T-cell (primary cell): ENCODE data around the gene TGFBR3. TPM values are rescaled to one million over a fixed set of nuclear protein-coding genes. Genes with fewer than 3 reads are reported as not detected.

Experiments used
- ATAC-seq, 4 experiments: fragments of 200-7000 bp in 3 of 4; fragments of 150-1000 bp in 1 of 4; cut with Tn5 transposase; replicated peaks in 1 of 4; 1 replicate in 3 of 4; 2 replicates in 1 of 4; pipeline ENCODE4 v1.10.0; 2021; ENCODE audit warnings: moderate library complexity in 3 of 4, mild to moderate bottlenecking in 2 of 4, moderate number of reproducible peaks in 1 of 4
- CTCF ChIA-PET, 2 donors: fragments of 300-600 bp; sonication (Branson Sonifier 250); formaldehyde crosslinking; loops; one replicate each; lab custom pipeline; 2022; ENCODE audit warnings: antibody characterized with exemption in 2 of 2; lab: Charles Lee
- POLR2A ChIA-PET, 2 donors: fragments of 300-600 bp; sonication (Branson Sonifier 250); formaldehyde crosslinking; loops; one replicate each; lab custom pipeline; 2022; ENCODE audit warnings: antibody characterized with exemption in 2 of 2; lab: Charles Lee
- DNase-seq, 35 experiments: peaks; one replicate each; pipeline versions ENCODE4 v3.0.0 to v3.0.0-alpha.2; 2013 to 2023
- H3K27ac ChIP-seq: one replicate; pipeline ENCODE4 v1.5.1; 2013; ENCODE audit warnings: low read length
- H3K27me3 ChIP-seq, 2 experiments: replicated peaks in 1 of 2; 1 replicate in 1 of 2; 2 replicates in 1 of 2; pipeline versions ENCODE4 v1.6.1 to v1.7.0; 2013; ENCODE audit warnings: low read length in 1 of 2, mixed read lengths in 1 of 2; ENCODE audit not compliant: control insufficient read depth in 2 of 2, insufficient read depth in 2 of 2; ENCODE audit errors: extremely low read depth in 1 of 2
- H3K36me3 ChIP-seq, 2 donors: 1 replicate in 1 of 2; 2 replicates in 1 of 2; pipeline versions ENCODE4 v1.6.1 to v1.7.0; 2013; ENCODE audit warnings: low read length in 1 of 2; ENCODE audit not compliant: control insufficient read depth in 2 of 2, insufficient read depth in 1 of 2; ENCODE audit errors: extremely low read depth in 1 of 2
- H3K4me1 ChIP-seq, 2 experiments: 1 replicate in 1 of 2; 2 replicates in 1 of 2; pipeline versions ENCODE4 v1.6.1 to v1.7.0; 2013; ENCODE audit warnings: low read length in 2 of 2, mixed read lengths in 1 of 2; ENCODE audit not compliant: insufficient read depth in 2 of 2, control insufficient read depth in 1 of 2; ENCODE audit errors: extremely low read depth in 1 of 2
- H3K4me3 ChIP-seq, 2 donors: 1 replicate in 1 of 2; 2 replicates in 1 of 2; pipeline versions ENCODE4 v1.5.1 to v1.7.0; 2013; ENCODE audit warnings: mild to moderate bottlenecking in 2 of 2, low read length in 1 of 2, moderate library complexity in 1 of 2; ENCODE audit not compliant: control insufficient read depth in 1 of 2; ENCODE audit errors: extremely low read depth in 1 of 2
- H3K9me3 ChIP-seq: 2 replicates; pipeline ENCODE4 v1.7.0; 2013
- H3K27ac Mint-ChIP-seq, 2 donors: one replicate each; pipeline ENCODE4 v1.8.0; 2020 to 2021; ENCODE audit warnings: mild to moderate bottlenecking in 2 of 2, mixed read lengths in 2 of 2
- H3K27me3 Mint-ChIP-seq, 2 donors: one replicate each; pipeline ENCODE4 v1.8.0; 2021 to 2022; ENCODE audit warnings: mixed read lengths in 2 of 2
- H3K36me3 Mint-ChIP-seq: one replicate; pipeline ENCODE4 v1.8.0; 2021; ENCODE audit warnings: mixed read lengths
- H3K4me1 Mint-ChIP-seq, 3 donors: one replicate each; pipeline ENCODE4 v1.8.0; 2020 to 2022; ENCODE audit warnings: mixed read lengths in 3 of 3, mild to moderate bottlenecking in 1 of 3
- H3K4me3 Mint-ChIP-seq, 3 donors: one replicate each; pipeline ENCODE4 v1.8.0; 2020 to 2022; ENCODE audit warnings: mild to moderate bottlenecking in 3 of 3, mixed read lengths in 3 of 3, moderate library complexity in 3 of 3
- H3K9me3 Mint-ChIP-seq, 3 donors: one replicate each; pipeline ENCODE4 v1.8.0; 2020 to 2022; ENCODE audit warnings: mixed read lengths in 3 of 3
- WGBS: methylation state at CpG from one replicate; pipeline ENCODE4 v1.1.5; 2013; ENCODE audit warnings: missing lambda C conversion rate; ENCODE audit not compliant: insufficient coverage; 5-methylcytosine and 5-hydroxymethylcytosine counted together
- total RNA-seq, 35 experiments: library from RNA in 6 of 35; stranded (reverse) in 6 of 35; fragments of 120-200 nt in 1 of 35; gene quantifications; one replicate each; pipeline versions ENCODE4 v1.2.1 to v1.2.4 and lab custom pipeline; 2013 to 2026

The TGFBR3 gene
- total RNA-seq, 5 donors from 2014 or later (not counting 1 experiment from before 2014, with no cell fraction given), result 17.5 to 65.4 (median 36.4) TPM

DNA sequence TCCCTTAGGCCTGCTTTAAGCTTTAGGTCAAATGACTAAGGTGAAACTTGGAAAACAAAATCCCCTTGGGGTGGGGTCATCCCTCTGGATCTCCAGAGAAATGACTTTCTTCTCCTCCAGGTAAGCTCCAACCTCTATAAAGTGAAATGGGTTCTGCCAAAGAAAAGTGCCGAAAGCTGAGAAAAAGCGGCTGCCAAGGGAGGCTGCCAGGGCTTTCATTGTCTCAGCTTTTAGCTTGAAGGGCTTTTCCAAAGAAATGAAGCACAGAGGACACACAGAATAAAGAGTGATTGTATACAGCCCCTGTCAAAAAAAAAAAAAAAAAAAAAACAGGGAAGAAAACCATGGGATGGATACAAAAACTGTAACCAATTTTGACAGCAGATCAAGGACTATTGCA lies 126.9 kb downstream of the TGFBR3 start:
- Mint-ChIP-seq H3K36me3 (peaks cover 39% of the 10 kb centered on the region), H3K27me3 (no peaks in the 10 kb centered on the region), H3K27ac (no peak overlapping the region), H3K4me1 (peaks cover 6 to 18% (median 16%) of the 10 kb centered on the region in 3 donors), H3K9me3 (no peaks in the 10 kb centered on the region), H3K4me3 (no peak overlapping the region)
- H3K27ac ChIP-seq, result no peak overlapping the region
- H3K27me3 ChIP-seq, result no peaks in the 10 kb centered on the region
- no peak for DNase-seq
- ChIA-PET POLR2A (interaction anchor here in 1 of 2 donors (0.5 to 0.6 kb wide), 2 partner anchors 251 to 409 kb away, joined by 3 read pairs; no protein-coding TSS in a partner anchor), CTCF (interaction anchor here in 1 of 2 donors (0.7 kb wide), 2 partner anchors 11 to 254 kb away, joined by 4 to 8 read pairs; no protein-coding TSS in a partner anchor)
- H3K4me1 ChIP-seq, result peaks cover 0 to 5% of the 10 kb centered on the region in 2 experiments
- H3K4me3 ChIP-seq, result no peak overlapping the region
- peaks cover 0 to 21% of the 10 kb centered on the region in 2 donors for H3K36me3 ChIP-seq
- WGBS, result no CpG with 5 or more reads among the region's 2 CpGs
- ATAC-seq, result no peak
- no peaks in the 10 kb centered on the region for H3K9me3 ChIP-seq

DNA sequence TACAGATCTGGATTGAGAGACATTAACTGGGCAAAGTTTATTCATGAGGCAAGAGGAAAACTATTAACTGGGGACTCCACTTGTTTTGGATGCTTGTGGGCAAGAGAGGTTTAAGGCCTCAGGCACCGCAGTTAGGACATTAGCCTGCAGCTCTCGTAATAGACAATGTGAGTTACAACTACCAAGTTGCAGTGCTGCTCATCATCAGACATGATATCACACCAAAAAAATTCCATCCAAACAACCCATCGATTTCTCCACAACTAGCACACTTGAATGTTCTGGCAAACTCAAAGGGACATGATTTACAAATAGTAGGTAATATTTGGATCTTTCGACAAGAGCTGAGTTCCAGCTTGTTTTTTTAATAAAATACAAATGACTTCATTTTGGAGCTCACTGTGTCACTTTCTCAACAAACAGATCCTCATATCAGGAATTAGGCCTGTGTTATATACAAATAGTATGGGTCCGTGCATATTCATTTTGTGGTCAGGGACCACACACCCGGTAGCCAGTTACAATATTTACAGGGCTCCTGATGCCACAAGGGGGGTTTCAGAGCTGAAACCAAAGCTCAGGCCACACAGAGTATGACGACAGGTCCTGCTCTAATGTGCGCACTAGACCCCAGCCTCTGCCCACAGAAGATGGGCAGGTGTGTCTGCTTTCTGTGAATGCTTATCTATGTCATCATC lies 128.0 kb downstream of the TGFBR3 start:
- H3K27me3 ChIP-seq, result no peaks in the 10 kb centered on the region
- H3K4me1 Mint-ChIP-seq, result peaks cover 13 to 26% (median 24%) of the 10 kb centered on the region in 3 donors
- H3K36me3 ChIP-seq, result peaks cover 0 to 21% of the 10 kb centered on the region in 2 donors
- no peak overlapping the region for H3K27ac ChIP-seq
- ChIA-PET POLR2A (interaction anchor here in 1 of 2 donors (0.6 kb wide), 1 partner anchor 473 kb away, joined by 3 read pairs; no protein-coding TSS in a partner anchor), CTCF (interaction anchor here (0.5 kb wide), 2 partner anchors 60 to 95 kb away, joined by 3 to 7 read pairs; no protein-coding TSS in a partner anchor)
- WGBS, result 92% methylated on average over 4 of the region's 8 CpGs
- no peaks in the 10 kb centered on the region for H3K27me3 Mint-ChIP-seq
- no peak for ATAC-seq
- no peak overlapping the region for H3K4me3 ChIP-seq
- no peak overlapping the region for H3K27ac Mint-ChIP-seq
- H3K4me3 Mint-ChIP-seq, result no peak overlapping the region
- peaks cover 41% of the 10 kb centered on the region for H3K36me3 Mint-ChIP-seq
- H3K9me3 ChIP-seq, result no peaks in the 10 kb centered on the region
- H3K9me3 Mint-ChIP-seq, result no peaks in the 10 kb centered on the region
- DNase-seq, result peak in 2 of 35 experiments; percentile 1 to 7
- H3K4me1 ChIP-seq, result peaks cover 0 to 8% of the 10 kb centered on the region in 2 experiments

DNA sequence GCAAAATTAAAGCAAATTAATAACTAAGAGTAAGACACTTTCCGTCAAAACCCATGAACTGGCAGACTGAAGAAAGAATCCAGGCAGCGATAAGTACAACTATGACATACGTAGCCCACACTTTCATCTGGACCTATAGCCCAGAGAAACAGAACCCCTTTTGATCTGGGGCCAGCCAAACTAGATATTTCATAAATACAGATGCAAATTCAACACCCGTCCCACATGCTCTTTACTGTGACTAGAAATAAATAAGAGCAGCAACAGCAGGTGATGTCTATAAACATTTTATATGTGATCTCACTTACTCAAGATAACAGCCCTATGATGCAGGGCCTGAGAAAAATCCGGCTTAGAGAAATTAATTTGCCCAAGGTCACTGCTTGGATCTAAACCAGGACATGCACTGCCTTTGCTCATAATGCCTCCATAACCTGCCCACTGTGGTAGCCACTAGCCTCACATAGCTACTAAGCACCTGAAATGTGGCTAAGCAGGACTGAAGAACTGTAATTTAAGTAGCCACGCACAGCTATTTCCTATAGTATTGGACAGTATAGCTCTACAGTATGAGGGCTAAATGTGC lies 130.2 kb downstream of the TGFBR3 start:
- 97% methylated on average over 3 of the region's 6 CpGs for WGBS
- Mint-ChIP-seq H3K27ac (no peak overlapping the region), H3K36me3 (peaks cover 33% of the 10 kb centered on the region), H3K4me1 (peaks cover 13 to 31% (median 26%) of the 10 kb centered on the region in 3 donors), H3K9me3 (no peaks in the 10 kb centered on the region), H3K4me3 (no peak overlapping the region), H3K27me3 (no peaks in the 10 kb centered on the region)
- Histone ChIP-seq H3K27ac (no peak overlapping the region), H3K27me3 (no peaks in the 10 kb centered on the region), H3K36me3 (peaks cover 0 to 21% of the 10 kb centered on the region in 2 donors), H3K4me1 (peaks cover 0 to 14% of the 10 kb centered on the region in 2 experiments), H3K4me3 (no peak overlapping the region), H3K9me3 (no peaks in the 10 kb centered on the region)
- no peak for ATAC-seq
- ChIA-PET CTCF (no interaction called here), POLR2A (interaction anchor here in 1 of 2 donors (0.5 to 0.6 kb wide), 2 partner anchors 8 to 62 kb away, joined by 7 to 19 read pairs; no protein-coding TSS in a partner anchor)
- DNase-seq, result no peak

DNA sequence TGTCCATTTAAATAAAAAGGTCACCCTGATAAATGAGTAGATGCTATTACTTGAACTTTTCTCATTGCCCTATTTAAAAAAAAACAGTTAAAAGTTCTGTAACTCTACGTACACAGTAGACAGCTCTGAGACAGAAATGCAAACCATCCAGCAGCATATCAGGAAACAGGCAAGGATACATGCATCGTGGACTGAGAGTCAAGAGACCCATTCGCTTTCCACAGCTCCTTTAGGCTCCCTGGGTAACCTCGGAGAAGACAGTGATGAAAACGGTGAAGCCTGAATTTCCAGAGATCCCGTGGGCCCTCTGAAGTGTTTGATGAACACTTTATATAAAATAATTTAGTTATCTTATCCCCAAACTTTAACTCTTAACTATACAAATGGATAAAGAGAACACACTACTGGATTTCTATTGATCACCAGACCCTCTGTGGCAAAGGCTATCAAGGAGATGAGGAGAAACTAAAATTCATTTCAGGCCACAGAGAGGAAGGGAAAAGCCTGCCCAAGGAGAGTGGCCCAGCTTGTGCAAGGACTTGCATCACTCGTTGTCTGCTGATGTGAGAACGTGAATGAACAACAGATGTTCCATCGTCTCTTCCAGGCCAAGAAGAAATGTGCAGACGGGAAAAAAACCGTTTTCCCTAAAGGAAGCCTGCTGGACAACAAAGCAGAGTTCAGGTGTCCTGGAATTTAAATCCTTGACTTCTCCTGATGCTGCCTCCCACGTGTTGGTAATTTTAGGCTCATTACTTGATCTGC lies 131.0 kb downstream of the TGFBR3 start:
- H3K4me3 ChIP-seq, result no peak overlapping the region
- no peaks in the 10 kb centered on the region for H3K27me3 ChIP-seq
- DNase-seq, result no peak
- Mint-ChIP-seq H3K36me3 (peaks cover 36% of the 10 kb centered on the region), H3K4me3 (no peak overlapping the region), H3K4me1 (peaks cover 13 to 30% (median 26%) of the 10 kb centered on the region in 3 donors), H3K27me3 (no peaks in the 10 kb centered on the region), H3K27ac (no peak overlapping the region), H3K9me3 (no peaks in the 10 kb centered on the region)
- 93% methylated on average over 8 of the region's 12 CpGs for WGBS
- ChIA-PET CTCF (no interaction called here), POLR2A (no interaction called here)
- H3K36me3 ChIP-seq, result peaks cover 0 to 21% of the 10 kb centered on the region in 2 donors
- no peaks in the 10 kb centered on the region for H3K9me3 ChIP-seq
- H3K4me1 ChIP-seq, result peaks cover 0 to 14% of the 10 kb centered on the region in 2 experiments
- no peak for ATAC-seq
- H3K27ac ChIP-seq, result no peak overlapping the region

DNA sequence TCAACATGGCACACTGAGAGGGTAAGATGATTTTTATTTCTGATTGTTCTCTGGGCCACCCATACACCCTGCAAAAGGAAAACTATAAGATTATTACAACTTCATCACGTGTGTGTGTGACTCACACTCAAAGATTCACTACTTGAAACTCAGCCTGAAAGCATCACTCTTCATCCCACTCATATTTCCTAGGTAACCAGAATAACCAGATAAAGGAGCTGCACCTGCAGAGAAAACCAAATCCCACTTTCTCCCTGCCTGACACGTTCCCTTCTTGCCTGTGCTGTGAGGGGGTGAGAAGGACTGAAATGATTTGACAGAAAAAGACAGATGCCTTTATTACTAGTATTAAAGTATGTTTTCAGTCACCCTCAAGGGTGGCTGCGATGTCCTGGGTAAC lies 131.6 kb downstream of the TGFBR3 start:
- no peak overlapping the region for H3K4me3 ChIP-seq
- H3K36me3 ChIP-seq, result peaks cover 0 to 21% of the 10 kb centered on the region in 2 donors
- no peaks in the 10 kb centered on the region for H3K27me3 Mint-ChIP-seq
- ChIA-PET POLR2A (no interaction called here), CTCF (no interaction called here)
- ATAC-seq (peak in 1 of 4 experiments; percentile 59), DNase-seq (no peak)
- peak overlapping the region; percentile 29 to 56 for H3K27ac Mint-ChIP-seq
- no peaks in the 10 kb centered on the region for H3K9me3 Mint-ChIP-seq
- H3K9me3 ChIP-seq, result no peaks in the 10 kb centered on the region
- no peaks in the 10 kb centered on the region for H3K27me3 ChIP-seq
- peaks cover 40% of the 10 kb centered on the region for H3K36me3 Mint-ChIP-seq
- peaks cover 13 to 30% (median 29%) of the 10 kb centered on the region in 3 donors for H3K4me1 Mint-ChIP-seq
- no CpG with 5 or more reads among the region's 3 CpGs for WGBS
- H3K4me3 Mint-ChIP-seq, result no peak overlapping the region
- H3K27ac ChIP-seq, result peak overlapping the region; percentile 28
- H3K4me1 ChIP-seq, result peaks cover 0 to 14% of the 10 kb centered on the region in 2 experiments

DNA sequence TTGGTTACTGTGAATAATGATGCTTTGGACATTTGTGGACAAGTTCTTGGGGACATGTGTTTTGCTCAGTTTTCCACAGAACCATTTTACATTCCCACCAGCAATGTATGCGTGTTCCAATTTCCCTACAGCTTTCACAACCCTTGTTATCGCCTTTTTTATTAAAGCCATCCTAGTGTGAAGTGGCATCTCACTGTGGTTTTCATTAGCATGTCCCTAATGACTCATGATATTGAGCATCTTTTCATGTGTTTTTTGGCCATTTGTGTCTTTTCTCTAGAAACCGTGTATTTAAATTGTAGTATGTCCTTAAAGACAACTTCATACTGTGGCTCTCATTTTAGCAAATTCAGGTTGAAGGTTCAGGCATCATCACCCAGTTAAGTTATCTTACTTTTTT lies 132.1 kb downstream of the TGFBR3 start:
- peaks cover 45% of the 10 kb centered on the region for H3K36me3 Mint-ChIP-seq
- no peaks in the 10 kb centered on the region for H3K9me3 ChIP-seq
- peaks cover 0 to 14% of the 10 kb centered on the region in 2 experiments for H3K4me1 ChIP-seq
- H3K27me3 ChIP-seq, result no peaks in the 10 kb centered on the region
- H3K9me3 Mint-ChIP-seq, result no peaks in the 10 kb centered on the region
- peaks cover 13 to 34% (median 31%) of the 10 kb centered on the region in 3 donors for H3K4me1 Mint-ChIP-seq
- CTCF ChIA-PET, result no interaction called here
- peak overlapping the region; percentile 6 to 56 for H3K27ac Mint-ChIP-seq
- peaks cover 0 to 20% of the 10 kb centered on the region in 2 donors for H3K36me3 ChIP-seq
- H3K4me3 Mint-ChIP-seq, result no peak overlapping the region
- WGBS, result 40% methylated on average over 1 of the region's 3 CpGs
- DNase-seq (peak in 1 of 35 experiments; percentile 40), ATAC-seq (peak in 1 of 4 experiments; percentile 35)
- H3K27ac ChIP-seq, result no peak overlapping the region
- POLR2A ChIA-PET, result no interaction called here
- H3K27me3 Mint-ChIP-seq, result no peaks in the 10 kb centered on the region
- H3K4me3 ChIP-seq, result no peak overlapping the region
